Hepatic stellate cell (primary cell): ENCODE measurements around the gene RELL1.

Experiments
- DNase-seq: peaks from one replicate; pipeline ENCODE4 v3.0.0; 2011; ENCODE audit warnings: low spot score

Gene RELL1

GRCh38 chr4:37665333-37666320 lies 20.5 kb downstream of the RELL1 start:
- no peak for DNase-seq

DNA sequence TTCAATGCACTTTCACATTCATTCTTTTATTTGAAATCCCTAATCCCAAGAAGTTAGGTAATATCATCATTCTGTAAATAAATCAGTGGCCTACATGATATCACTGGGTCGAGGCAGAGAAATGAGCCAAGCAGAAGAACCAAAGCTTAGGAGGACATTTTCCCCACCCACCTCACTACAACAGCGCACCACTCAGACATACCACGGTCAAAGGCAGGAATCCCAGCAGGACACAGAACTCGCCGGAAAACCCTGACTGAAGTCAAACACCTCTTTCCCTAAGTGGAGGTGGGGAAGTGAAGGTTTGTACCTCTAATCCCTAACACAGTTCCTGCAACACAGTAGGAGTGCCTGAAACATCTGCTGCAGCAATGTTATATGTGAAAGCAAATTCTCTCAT lies 21.5 kb downstream of the RELL1 start:
- DNase-seq = no peak

DNA sequence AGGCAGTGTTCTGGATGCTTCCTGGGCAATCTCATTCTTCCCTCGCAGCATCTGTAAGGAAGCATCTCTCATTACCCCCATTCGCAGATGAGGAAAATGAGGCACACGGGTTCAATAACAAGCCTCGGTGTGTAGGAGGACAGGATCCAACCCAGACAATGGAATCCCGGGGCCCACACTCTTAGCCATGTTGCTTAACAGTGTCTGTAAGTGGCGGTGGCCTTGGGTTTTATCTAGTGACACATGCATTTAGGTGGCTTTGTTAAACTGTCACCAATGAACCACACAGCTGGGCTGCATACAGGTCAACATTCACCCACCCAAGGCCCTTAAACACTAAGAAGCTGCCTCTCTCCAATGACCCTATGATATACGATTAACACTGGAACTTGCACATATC lies 22.6 kb downstream of the RELL1 start:
- no peak for DNase-seq

DNA sequence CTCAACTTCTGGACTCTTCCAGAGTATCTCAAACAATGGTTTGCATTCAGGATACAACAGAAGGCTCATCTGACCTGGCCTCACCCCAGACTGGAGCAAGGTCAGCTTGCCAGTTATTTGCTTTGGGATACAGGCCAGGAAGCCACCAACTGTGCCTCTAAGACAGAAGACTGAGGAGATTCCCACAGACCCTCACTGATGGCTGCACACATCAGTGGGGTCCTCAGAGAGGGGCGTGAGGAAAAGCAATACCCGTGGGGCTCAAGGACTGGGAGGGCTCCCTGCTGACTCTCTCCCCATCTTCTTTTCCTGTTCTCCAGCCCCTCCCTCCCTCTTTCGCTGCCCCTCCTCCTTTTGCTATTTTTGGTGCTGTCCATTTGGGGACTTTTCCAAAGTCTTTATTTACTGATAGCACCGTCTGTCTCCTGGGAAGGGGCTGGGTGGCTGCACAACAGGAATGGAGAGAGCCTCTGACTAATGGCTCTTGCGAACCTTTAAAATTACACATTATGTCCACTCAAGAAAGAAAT lies 23.2 kb downstream of the RELL1 start:
- DNase-seq = no peak

GRCh38 chr4:37662251-37662650 lies 23.9 kb downstream of the RELL1 start:
- DNase-seq = no peak

DNA sequence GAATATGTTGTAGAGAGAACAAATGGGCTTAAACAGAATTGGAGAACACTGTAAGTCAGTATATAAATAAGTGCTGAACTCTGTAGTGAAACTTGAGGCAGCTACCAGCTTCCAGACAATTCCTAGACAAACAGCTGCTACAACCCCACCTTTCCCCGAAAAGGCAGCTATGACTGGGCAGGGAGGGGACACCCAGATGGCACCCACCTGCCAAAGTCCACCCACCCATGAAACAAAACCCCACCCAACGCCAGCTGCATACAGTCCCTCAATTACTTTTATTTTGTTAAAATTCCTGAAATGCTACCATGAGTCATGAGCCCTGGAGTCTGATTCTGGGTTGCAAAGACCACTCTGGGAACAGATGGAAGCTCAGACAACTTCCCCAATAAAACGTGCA lies 24.4 kb downstream of the RELL1 start:
- no peak for DNase-seq

GRCh38 chr4:37659696-37660095 lies 26.5 kb downstream of the RELL1 start:
- DNase-seq = no peak

DNA sequence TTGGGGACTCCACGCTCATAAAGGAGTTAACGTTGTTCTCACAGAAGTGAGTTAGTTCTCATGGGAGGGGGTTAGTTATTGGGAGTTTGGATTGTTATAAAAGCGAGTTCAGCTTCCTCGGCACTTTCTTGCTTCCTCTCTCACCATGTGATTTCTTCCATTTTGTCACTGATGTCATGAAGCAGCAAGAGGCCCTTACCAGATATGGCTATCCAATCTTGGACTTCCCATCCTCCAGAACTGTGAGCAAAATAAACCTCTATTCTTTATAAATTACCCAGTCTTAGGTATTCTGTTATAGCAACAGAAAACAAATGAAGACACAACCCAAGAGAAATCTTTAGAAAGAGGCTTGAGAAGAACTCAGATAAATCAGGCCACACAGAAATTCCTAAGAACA lies 29.5 kb downstream of the RELL1 start:
- no peak for DNase-seq

GRCh38 chr4:37653601-37654000 lies 32.6 kb downstream of the RELL1 start:
- no peak for DNase-seq

DNA sequence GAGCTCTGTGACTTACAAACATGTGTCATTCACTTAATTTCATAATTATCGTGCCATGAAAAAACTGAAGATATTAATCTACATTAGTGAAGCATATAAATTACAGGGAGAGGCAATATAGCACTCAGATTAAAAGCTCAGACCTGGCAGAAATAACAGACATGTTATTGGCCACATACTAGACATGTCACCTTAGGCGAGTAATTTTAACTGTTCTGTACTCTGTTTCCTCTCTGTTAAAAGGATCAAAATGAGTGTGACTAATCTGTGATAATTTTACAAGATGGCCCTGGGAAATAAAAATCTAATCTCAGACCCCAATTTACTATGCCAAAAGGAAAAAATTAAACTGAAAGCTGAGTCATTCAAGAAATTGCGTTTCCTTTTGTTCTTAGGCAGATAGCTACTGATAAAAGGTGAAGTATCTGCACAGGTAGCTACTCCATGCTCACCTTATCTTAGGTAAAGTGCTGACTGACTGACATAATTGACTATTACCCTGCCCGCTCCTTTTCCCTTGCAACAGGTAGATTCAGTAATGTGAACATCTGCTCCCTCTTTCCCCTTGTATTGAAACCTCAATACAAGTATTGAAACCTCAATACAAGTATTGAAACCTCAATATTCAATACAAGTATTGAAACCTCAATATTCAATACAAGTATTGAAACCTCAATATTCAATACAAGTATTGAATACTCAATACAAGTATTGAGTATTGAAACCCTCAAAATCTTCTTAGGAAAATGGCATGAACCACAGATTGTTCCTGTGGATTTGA lies 33.2 kb downstream of the RELL1 start:
- DNase-seq = no peak

DNA sequence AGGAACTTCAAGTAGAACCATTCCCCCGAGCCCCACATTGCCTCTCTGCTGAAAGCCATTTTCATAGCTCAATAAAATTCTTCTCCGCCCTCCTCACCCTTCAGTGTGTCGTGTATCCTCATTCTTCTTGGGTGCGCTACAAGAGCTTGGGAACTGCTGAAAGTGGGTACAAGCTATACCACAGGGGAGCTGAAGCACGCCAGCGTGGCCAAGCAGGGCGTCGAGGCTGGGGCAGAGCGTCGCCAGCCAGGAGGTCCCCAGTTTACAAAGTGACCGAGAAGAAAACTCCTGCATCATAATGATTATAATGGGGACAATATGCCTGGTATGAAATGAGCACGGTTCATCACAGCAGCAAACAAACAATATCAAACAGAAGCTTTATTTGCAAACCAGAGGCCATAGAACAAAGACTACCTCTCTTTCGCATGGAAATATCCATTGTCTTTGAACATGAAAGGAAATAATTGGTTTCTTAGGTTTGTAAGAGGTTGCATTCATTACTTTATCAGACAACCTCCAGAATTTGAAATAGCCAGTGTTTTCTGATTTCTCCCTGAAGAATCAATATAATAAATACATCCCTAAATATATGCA lies 34.3 kb downstream of the RELL1 start:
- DNase-seq = no peak

- DNase-seq = no peak
Observed at GRCh38 chr4:37650481-37650880, 35.7 kb downstream of the RELL1 start.

- no peak for DNase-seq
Observed at GRCh38 chr4:37649268-37649667, 36.9 kb downstream of the RELL1 start.

- peak; percentile 74 for DNase-seq
Observed at GRCh38 chr4:37648084-37648817, 37.9 kb downstream of the RELL1 start.

GRCh38 chr4:37646247-37646646 lies 39.9 kb downstream of the RELL1 start:
- DNase-seq = no peak

- no peak for DNase-seq
Observed at GRCh38 chr4:37645736-37646135, 40.4 kb downstream of the RELL1 start.

- no peak for DNase-seq
Observed at GRCh38 chr4:37644962-37645361, 41.2 kb downstream of the RELL1 start.

GRCh38 chr4:37641886-37642849 lies 44.0 kb downstream of the RELL1 start:
- no peak for DNase-seq

DNA sequence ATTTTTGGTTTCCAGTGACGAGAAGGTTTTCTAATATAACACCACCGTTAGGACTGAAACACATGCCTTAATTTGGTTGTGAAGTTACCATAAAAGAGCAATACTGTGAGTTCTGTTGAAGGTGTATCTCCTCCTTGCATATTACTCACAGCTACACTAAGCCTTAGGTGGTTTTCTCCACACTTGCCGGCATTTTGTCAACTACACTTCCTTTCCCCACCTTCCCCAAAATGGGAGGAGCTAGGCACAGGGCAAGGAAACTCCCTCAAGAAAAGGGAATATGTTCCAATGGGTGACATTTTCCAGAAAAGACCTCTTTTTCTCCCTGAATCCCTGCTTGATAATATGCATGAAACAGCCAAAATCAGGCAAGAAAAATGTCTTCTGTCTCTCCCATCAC lies 44.8 kb downstream of the RELL1 start:
- DNase-seq = no peak

- DNase-seq = no peak
Observed at GRCh38 chr4:37639551-37640285, 46.5 kb downstream of the RELL1 start.
